GM23248 (cell line): ENCODE measurements around the gene DIPK1B.
"Not testable (repeated sequence)": the region's sequence is repeated elsewhere in the genome, so short reads cannot be mapped to it uniquely, and the experiment has no call there.

Experiments
- EZH2 ChIP-seq: fragments of 200-600 bp; sonication (generic); IDR thresholded peaks from 2 replicates; pipeline ENCODE4 v1.6.1; 2018; ENCODE audit warnings: antibody characterized with exemption, mild to moderate bottlenecking; ENCODE audit not compliant: insufficient read depth, poor library complexity, severe bottlenecking
- EZH2phosphoT487 ChIP-seq: fragments of 200-600 bp; sonication (generic); IDR thresholded peaks from 2 replicates; pipeline ENCODE4 v1.6.1; 2018; ENCODE audit warnings: antibody characterized with exemption, moderate library complexity, mild to moderate bottlenecking, low read depth; ENCODE audit not compliant: insufficient read depth

GRCh38 chr9:136711219-136711648, 1.1 kb upstream of the DIPK1B start:
- TF ChIP-seq EZH2, EZH2phosphoT487: not testable (repeated sequence)
